MCF 10A (cell line): Measurements from ENCODE around the gene LRRC10B. TPM values are rescaled to one million over a fixed set of nuclear protein-coding genes. Genes with fewer than 3 reads are reported as not detected.

Experiments
- BruUV-seq: library from RNA; stranded (reverse); fragments of 400-500 nt; replicated peaks from 2 replicates; lab custom pipeline; 2021; lab: Mats Ljungman, UMichigan
- CTCF ChIA-PET: fragments of 300-600 bp; sonication (Branson Sonifier 250); formaldehyde crosslinking; extraction: SDS; loops from one replicate; lab custom pipeline; 2021; ENCODE audit warnings: antibody characterized with exemption, inconsistent platforms; lab: Yijun Ruan, JAX
- POLR2A ChIA-PET: fragments of 300-600, 350-650 bp; sonication (Branson Sonifier 250); formaldehyde crosslinking; extraction: SDS; loops from one replicate; lab custom pipeline; 2020; ENCODE audit warnings: antibody characterized with exemption, inconsistent platforms; lab: Yijun Ruan, JAX
- DNase-seq: peaks from one replicate; pipeline ENCODE4 v3.0.0-alpha.2; 2018; ENCODE audit not compliant: unreplicated experiment
- H3K27ac Mint-ChIP-seq: one replicate; pipeline ENCODE4 v1.8.0; 2022; ENCODE audit warnings: mild to moderate bottlenecking, low read depth, mixed read lengths; ENCODE audit not compliant: unreplicated experiment
- H3K27me3 Mint-ChIP-seq: one replicate; pipeline ENCODE4 v1.8.0; 2022; ENCODE audit warnings: mixed read lengths; ENCODE audit not compliant: insufficient read depth, unreplicated experiment
- H3K36me3 Mint-ChIP-seq: one replicate; pipeline ENCODE4 v1.8.0; 2022; ENCODE audit warnings: mild to moderate bottlenecking, moderate library complexity, mixed read lengths; ENCODE audit not compliant: insufficient read depth, unreplicated experiment
- H3K4me1 Mint-ChIP-seq: one replicate; pipeline ENCODE4 v1.8.0; 2022; ENCODE audit warnings: mixed read lengths; ENCODE audit not compliant: insufficient read depth, unreplicated experiment
- H3K4me3 Mint-ChIP-seq: one replicate; pipeline ENCODE4 v1.8.0; 2022; ENCODE audit warnings: mild to moderate bottlenecking, moderate library complexity, mixed read lengths; ENCODE audit not compliant: unreplicated experiment
- H3K9me3 Mint-ChIP-seq: one replicate; pipeline ENCODE4 v1.8.0; 2022; ENCODE audit warnings: mixed read lengths; ENCODE audit not compliant: unreplicated experiment
- intact Hi-C: fragments of 100-400 bp; cut with micrococcal nuclease; formaldehyde crosslinking; loops from 2 replicates; pipeline ENCODE4 v1.14.1; 2022
- total RNA-seq: library from RNA; stranded (reverse); gene quantifications from 2 replicates; pipeline ENCODE4 v1.2.3, GENCODE V29; 2022
- TF ChIP-seq, protein P1 (sequence below): fragments of 200-600 bp; IDR thresholded peaks from one replicate; pipeline ENCODE4 v1.8.0; 2022; ENCODE audit warnings: antibody characterized with exemption, mild to moderate bottlenecking; ENCODE audit not compliant: unreplicated experiment

LRRC10B gene
- total RNA-seq, 1 experiment from 2014 or later: not detected

DNA sequence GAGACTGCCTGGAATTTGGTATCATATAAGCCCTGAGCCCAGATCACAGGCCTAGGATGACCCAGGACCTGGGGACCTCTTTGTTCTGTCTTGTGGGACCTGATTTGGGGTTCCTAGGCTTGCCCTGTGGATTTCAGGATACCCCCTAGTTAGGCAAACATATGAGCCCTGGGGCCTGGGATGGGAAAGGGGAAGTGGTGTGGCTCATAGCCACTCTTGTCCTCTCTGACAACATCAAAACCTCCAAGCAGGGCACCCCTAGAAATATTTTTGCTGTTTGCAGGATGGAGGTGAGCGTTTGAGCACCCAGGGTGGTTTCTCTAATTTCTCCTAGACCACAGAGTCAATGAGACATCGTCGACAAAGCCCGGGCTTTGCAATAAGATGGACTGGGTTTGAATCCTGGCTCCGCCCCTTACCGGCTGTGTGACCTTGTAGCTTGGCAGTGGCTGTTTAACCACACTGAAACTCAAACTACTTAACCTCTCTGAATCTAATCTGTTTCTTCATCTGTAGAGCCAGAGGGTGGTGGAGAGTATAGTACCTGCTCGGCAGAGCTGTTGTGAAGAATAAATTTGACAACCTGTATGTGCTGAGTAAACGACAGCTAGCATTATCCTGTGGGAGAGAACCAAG lies 5.3 kb upstream of the LRRC10B start:
- TF ChIP-seq, protein P1, sequence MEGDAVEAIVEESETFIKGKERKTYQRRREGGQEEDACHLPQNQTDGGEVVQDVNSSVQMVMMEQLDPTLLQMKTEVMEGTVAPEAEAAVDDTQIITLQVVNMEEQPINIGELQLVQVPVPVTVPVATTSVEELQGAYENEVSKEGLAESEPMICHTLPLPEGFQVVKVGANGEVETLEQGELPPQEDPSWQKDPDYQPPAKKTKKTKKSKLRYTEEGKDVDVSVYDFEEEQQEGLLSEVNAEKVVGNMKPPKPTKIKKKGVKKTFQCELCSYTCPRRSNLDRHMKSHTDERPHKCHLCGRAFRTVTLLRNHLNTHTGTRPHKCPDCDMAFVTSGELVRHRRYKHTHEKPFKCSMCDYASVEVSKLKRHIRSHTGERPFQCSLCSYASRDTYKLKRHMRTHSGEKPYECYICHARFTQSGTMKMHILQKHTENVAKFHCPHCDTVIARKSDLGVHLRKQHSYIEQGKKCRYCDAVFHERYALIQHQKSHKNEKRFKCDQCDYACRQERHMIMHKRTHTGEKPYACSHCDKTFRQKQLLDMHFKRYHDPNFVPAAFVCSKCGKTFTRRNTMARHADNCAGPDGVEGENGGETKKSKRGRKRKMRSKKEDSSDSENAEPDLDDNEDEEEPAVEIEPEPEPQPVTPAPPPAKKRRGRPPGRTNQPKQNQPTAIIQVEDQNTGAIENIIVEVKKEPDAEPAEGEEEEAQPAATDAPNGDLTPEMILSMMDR: no peak
- Mint-ChIP-seq H3K27ac (no peak overlapping the region), H3K9me3 (no peaks in the 10 kb centered on the region), H3K36me3 (no peaks in the 10 kb centered on the region), H3K4me1 (no peaks in the 10 kb centered on the region), H3K4me3 (no peak overlapping the region), H3K27me3 (peaks cover 8% of the 10 kb centered on the region)
- CTCF ChIA-PET: interaction anchor here (0.8 to 5.4 kb wide), 3 partner anchors 14 to 25 kb away, joined by 4 to 32 read pairs (median 16); no protein-coding TSS in a partner anchor
- intact Hi-C loops: no loop called here
- no TSS peak for BruUV-seq
- POLR2A ChIA-PET: no interaction called here
- no peak for DNase-seq

DNA sequence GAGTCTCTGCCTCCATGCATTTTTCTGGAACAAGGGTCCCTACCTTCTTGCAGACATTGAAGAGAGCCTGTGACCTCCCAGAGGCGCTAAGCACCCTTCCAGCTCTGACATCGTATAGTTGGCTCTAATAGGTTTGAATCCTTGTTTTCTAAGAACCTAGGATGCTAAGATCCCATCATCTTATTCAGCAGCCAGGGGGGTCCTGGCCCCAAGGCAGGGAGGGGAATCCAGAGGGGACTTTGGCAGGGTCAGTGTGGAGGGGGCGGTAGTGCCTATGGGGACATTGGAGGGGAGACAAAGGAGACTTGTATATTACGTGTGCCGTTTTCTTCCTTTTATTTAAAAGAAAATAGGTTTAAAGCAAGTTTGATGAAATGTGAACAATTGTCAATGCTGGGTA lies 3.4 kb upstream of the LRRC10B start:
- Mint-ChIP-seq H3K4me3 (no peak overlapping the region), H3K27ac (no peak overlapping the region), H3K27me3 (peaks cover 8% of the 10 kb centered on the region), H3K36me3 (no peaks in the 10 kb centered on the region), H3K9me3 (no peaks in the 10 kb centered on the region), H3K4me1 (no peaks in the 10 kb centered on the region)
- intact Hi-C loops: no loop called here
- CTCF ChIA-PET: interaction anchor here (0.8 to 5.4 kb wide), 4 partner anchors 12 to 134 kb away, joined by 3 to 32 read pairs (median 4); no protein-coding TSS in a partner anchor
- TF ChIP-seq, protein P1: no peak
- POLR2A ChIA-PET: no interaction called here
- DNase-seq: no peak
- no TSS peak for BruUV-seq

DNA sequence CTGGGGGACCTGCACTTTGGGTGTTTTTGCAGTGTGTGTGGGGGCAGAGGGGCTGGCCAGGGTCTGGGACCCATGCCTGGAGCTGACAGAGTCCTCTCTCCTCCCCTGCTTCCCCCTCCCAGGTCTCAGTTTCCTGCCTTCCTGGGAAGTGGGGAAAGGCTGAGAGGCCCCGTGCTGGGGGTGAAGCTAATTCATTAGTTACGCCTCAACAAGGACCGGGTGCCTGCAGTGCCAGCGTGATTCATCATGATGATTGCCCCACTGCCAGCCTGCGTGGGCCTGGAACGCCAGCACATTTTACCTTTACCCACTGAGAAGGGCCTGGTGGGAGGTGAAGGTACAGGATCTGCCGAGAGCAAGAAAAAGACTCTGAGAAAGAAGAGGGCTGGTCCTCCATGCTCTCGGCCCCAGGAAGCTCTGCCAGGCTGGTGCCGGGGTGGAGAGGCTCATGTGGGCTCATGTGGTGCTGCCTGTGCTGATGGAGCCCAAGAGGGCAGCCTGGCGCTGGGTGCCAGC lies 2.9 kb upstream of the LRRC10B start:
- Mint-ChIP-seq H3K27me3 (peaks cover 8% of the 10 kb centered on the region), H3K4me1 (no peaks in the 10 kb centered on the region), H3K36me3 (no peaks in the 10 kb centered on the region), H3K4me3 (no peak overlapping the region), H3K9me3 (no peaks in the 10 kb centered on the region), H3K27ac (no peak overlapping the region)
- no TSS peak for BruUV-seq
- ChIA-PET CTCF (interaction anchor here (0.5 to 5.4 kb wide), 6 partner anchors 11 to 133 kb away, joined by 3 to 32 read pairs (median 4); no protein-coding TSS in a partner anchor), POLR2A (interaction anchor here (0.6 kb wide), 1 partner anchor 17 kb away, joined by 3 read pairs; no protein-coding TSS in a partner anchor)
- intact Hi-C loops: no loop called here
- DNase-seq: peak; percentile 57
- TF ChIP-seq, protein P1: no peak

DNA sequence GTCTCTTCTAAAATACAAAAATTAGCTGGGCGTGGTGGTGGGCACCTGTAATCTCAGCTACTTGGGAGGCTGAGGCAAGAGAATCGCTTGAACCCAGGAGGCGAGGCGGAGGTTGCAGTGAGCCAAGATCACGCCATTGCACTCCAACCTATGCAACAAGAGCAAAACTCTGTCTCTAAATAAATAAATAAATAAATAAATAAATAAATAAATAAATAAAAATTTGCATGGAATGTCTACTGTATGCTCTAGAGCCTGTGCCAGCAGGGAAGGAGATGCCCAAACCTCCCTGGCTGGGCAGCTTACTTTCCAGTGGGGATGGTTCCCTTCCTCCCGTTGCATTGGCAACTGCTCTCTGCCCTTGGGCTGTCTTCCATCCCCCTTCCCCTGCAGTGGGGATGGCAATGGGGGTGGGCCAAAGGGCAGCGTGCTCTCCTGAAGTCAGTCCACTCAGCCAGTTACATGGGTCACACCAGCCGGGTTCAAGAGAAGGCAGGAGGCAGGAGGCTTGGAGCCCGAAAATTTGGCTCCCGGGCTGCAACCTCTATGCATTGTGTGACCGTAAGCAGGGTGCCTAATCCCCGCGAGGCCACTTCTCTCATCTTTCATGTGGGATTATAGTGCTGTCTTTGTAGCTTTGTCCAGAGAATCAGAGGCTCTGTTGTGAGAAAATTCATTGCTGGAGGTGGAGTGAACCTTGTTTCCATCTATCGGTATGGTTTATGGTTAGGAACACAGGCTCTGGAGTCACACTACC lies 1.4 kb upstream of the LRRC10B start:
- BruUV-seq: no TSS peak
- no peaks in the 10 kb centered on the region for H3K36me3 Mint-ChIP-seq
- intact Hi-C loops: no loop called here
- H3K9me3 Mint-ChIP-seq: no peaks in the 10 kb centered on the region
- peaks cover 8% of the 10 kb centered on the region for H3K27me3 Mint-ChIP-seq
- no peaks in the 10 kb centered on the region for H3K4me1 Mint-ChIP-seq
- no peak for DNase-seq
- TF ChIP-seq, protein P1: no peak
- CTCF ChIA-PET: interaction anchor here (0.6 to 5.4 kb wide), 5 partner anchors 10 to 131 kb away, joined by 3 to 32 read pairs (median 5); no protein-coding TSS in a partner anchor
- POLR2A ChIA-PET: no interaction called here
- no peak overlapping the region for H3K27ac Mint-ChIP-seq
- H3K4me3 Mint-ChIP-seq: no peak overlapping the region
